ENCODE data around the gene FLNB. TPM values are rescaled to one million over a fixed set of nuclear protein-coding genes. Genes with fewer than 3 reads are reported as not detected.

Gene FLNB
- total and polyA plus RNA-seq, 2 of the 8 experiments (the other 6 are each of a cell fraction or from before 2014, with no cell fraction given), result 72.3 to 118 TPM

DNA sequence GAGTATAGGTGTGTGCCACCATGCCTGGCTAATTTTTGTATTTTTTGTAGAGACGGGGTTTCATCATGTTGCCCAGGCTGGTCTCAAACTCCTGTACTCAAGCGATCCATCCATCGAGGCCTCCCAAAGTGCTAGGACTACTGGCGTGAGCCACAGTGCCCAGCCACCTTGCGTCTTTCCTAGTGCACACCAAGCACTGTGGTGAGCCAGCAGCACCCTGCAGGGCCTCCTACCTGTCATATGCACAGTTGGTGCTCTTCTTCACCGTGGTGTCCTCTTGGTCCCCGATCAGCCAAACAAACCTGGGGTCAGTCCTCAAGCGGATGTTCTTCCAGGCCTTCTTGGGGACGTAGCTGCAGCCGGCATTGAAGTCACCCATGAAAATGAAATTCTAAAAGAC, 189.4 kb downstream of the FLNB start:
- DNase-seq (ENCODE audit: low read depth in 1 of 2, low spot score in 2 of 2), result no peak
- no peak overlapping the region for H4K5ac ChIP-seq (ENCODE audit: insufficient read length, low read depth, low read length)
- H3K23me2 ChIP-seq (ENCODE audit: low read depth, low read length), result no peaks in the 10 kb centered on the region
- H3K9me3 ChIP-seq (ENCODE audit: insufficient read depth in 2 of 2, low read depth in 1 of 2, low read length in 1 of 2), result no peaks in the 10 kb centered on the region
- no peak overlapping the region for H3K27ac ChIP-seq (ENCODE audit: low read depth, low read length)
- no peaks in the 10 kb centered on the region for H3K79me2 ChIP-seq (ENCODE audit: control insufficient read depth in 1 of 2, insufficient read depth in 2 of 2, low read length in 2 of 2)
- H3K56ac ChIP-seq (replicated peaks; ENCODE audit: insufficient read length, low read depth, low read length), result no peak overlapping the region
- no peak overlapping the region for H2BK20ac ChIP-seq (ENCODE audit: low read length)
- no peaks in the 10 kb centered on the region for H3K79me1 ChIP-seq (ENCODE audit: low read depth, low read length)
- H2AK5ac ChIP-seq (ENCODE audit: low read depth, low read length), result no peak overlapping the region
- no peak overlapping the region for H4K8ac ChIP-seq (ENCODE audit: extremely low read depth, insufficient read depth, low read length)
- FAIRE-seq, result no peak
- no peaks in the 10 kb centered on the region for H3K4me1 ChIP-seq (replicated peaks in 1 of 4; ENCODE audit: control insufficient read depth in 3 of 4, insufficient read depth in 4 of 4, low read length in 3 of 4)
- H2AFZ ChIP-seq (ENCODE audit: low read length), result no peak overlapping the region
- H3K18ac ChIP-seq (ENCODE audit: extremely low read depth, low read length), result no peak overlapping the region
- H3K27me3 ChIP-seq (replicated peaks in 1 of 4; ENCODE audit: control insufficient read depth in 3 of 4, extremely low read depth in 1 of 4, insufficient read depth in 3 of 4, low read length in 3 of 4), result no peaks in the 10 kb centered on the region
- no peak overlapping the region for H2BK120ac ChIP-seq (replicated peaks; ENCODE audit: low read depth, low read length)
- TF ChIP-seq TCF12 (IDR thresholded peaks at IDR 0.05; ENCODE audit: low read depth, low read length) (no peak), RXRA (IDR thresholded peaks at IDR 0.05; ENCODE audit: insufficient read depth, low read depth, low read length) (no peak), CEBPB (IDR thresholded peaks at IDR 0.05; ENCODE audit: low read depth, low read length) (no peak), POU5F1 (IDR thresholded peaks at IDR 0.05; ENCODE audit: low read depth, low read length) (no peak), GABPA (IDR thresholded peaks at IDR 0.05; ENCODE audit: borderline replicate concordance, insufficient read depth, low read length) (no peak)
- WGBS, 2 experiments (ENCODE audit: extremely low coverage in 1 of 2, insufficient coverage in 1 of 2, insufficient read length in 1 of 2, insufficient replicate concordance in 2 of 2, low coverage in 1 of 2, low lambda C conversion rate in 2 of 2, missing lambda C conversion rate in 1 of 2), result 88% methylated on average over 10 of the region's 10 CpGs; no CpG with 5 or more reads in 1 of the 2 experiments
- no peaks in the 10 kb centered on the region for H4K20me1 ChIP-seq (replicated peaks in 1 of 2; ENCODE audit: control insufficient read depth in 1 of 2, insufficient read depth in 2 of 2, low read length in 2 of 2)
- ChIA-PET CTCF (ENCODE audit: partially characterized antibody) (interaction anchor here (1.3 to 3.0 kb wide), 7 partner anchors 9 to 110 kb away, joined by 3 to 15 read pairs (median 6); partner anchors contain the start of genes DNASE1L3 and RPP14), POLR2A (ENCODE audit: partially characterized antibody) (interaction anchor here (0.7 kb wide), 1 partner anchor 110 kb away, joined by 3 read pairs; no protein-coding TSS in a partner anchor)
- H3K36me3 ChIP-seq (ENCODE audit: control insufficient read depth in 2 of 4, insufficient read depth in 4 of 4, low read length in 3 of 4), result no peaks in the 10 kb centered on the region
- no peak overlapping the region for H3K9ac ChIP-seq (replicated peaks in 1 of 4; ENCODE audit: extremely low read depth in 1 of 4, low read depth in 3 of 4, low read length in 3 of 4)
- no peak overlapping the region for H3K4me3 ChIP-seq (ENCODE audit: extremely low read depth in 1 of 4, insufficient read depth in 2 of 4, low read depth in 3 of 4, low read length in 4 of 4)
- H3K23ac ChIP-seq (ENCODE audit: insufficient read length), result no peak overlapping the region
- H3K4me2 ChIP-seq (ENCODE audit: insufficient read depth in 1 of 2, low read depth in 2 of 2, low read length in 2 of 2), result no peak overlapping the region
- no peak overlapping the region for H2BK5ac ChIP-seq (ENCODE audit: low read depth, low read length)
- no peak overlapping the region for H3K14ac ChIP-seq (ENCODE audit: insufficient read length)
- H4K91ac ChIP-seq (replicated peaks; ENCODE audit: insufficient read length, low read length), result no peak overlapping the region
- H2BK15ac ChIP-seq (ENCODE audit: low read length), result no peak overlapping the region
- H2BK12ac ChIP-seq (ENCODE audit: low read depth, low read length), result no peak overlapping the region
- no peak overlapping the region for H3K4ac ChIP-seq (replicated peaks; ENCODE audit: insufficient read length, low read depth, low read length)
